Measurements from ENCODE around the gene OR11G2.
A peak's percentile ranks its signal among the peaks of the same experiment; 100 is the strongest.
"Not testable (repeated sequence)": the region's sequence is repeated elsewhere in the genome, so short reads cannot be mapped to it uniquely, and the experiment has no call there.

Gene OR11G2

GRCh38 chr14:20228681-20229080, 38.0 kb downstream of the OR11G2 start, which contains the start of gene OR11H7:
OR11H7 (plus strand) TSS chr14:20228981.
- TF ChIP-seq CTCF (IDR thresholded peaks at IDR 0.05; ENCODE audit: insufficient read depth, low read length, poor library complexity, severe bottlenecking) = no peak
- H3K4me3 ChIP-seq (replicated peaks; ENCODE audit: low read depth, low read length) = no peak within 1 kb of the TSS
- no peak for DNase-seq (ENCODE audit: extremely low read depth, insufficient read length)
- H3K27me3 ChIP-seq (replicated peaks; ENCODE audit: control insufficient read depth, insufficient read depth, low read length) = no peaks in the 10 kb centered on the region
- H3K36me3 ChIP-seq (ENCODE audit: control insufficient read depth, insufficient read depth, low read length) = no peaks in the 10 kb centered on the region

DNA sequence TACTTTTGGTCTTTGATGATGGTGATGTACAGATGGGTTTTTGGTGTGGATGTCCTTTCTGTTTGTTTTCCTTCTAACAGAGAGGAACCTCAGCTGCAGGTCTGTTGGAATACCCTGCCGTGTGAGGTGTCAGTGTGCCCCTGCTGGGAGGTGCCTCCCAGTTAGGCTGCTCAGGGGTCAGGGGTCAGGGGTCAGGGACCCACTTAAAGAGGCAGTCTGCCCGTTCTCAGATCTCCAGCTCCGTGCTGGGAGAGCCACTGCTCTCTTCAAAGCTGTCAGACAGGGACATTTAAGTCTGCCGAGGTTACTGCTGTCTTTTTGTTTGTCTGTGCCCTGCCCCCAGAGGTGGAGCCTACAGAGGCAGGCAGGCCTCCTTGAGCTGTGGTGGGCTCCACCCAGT, 44.7 kb downstream of the OR11G2 start:
- DNase-seq (ENCODE audit: extremely low read depth, insufficient read length); H3K4me3 ChIP-seq (replicated peaks; ENCODE audit: low read depth, low read length); H3K36me3 ChIP-seq (ENCODE audit: control insufficient read depth, insufficient read depth, low read length); H3K27me3 ChIP-seq (replicated peaks; ENCODE audit: control insufficient read depth, insufficient read depth, low read length): not testable (repeated sequence)

- peak; percentile 47 for TF ChIP-seq CTCF (IDR thresholded peaks at IDR 0.05; ENCODE audit: insufficient read depth, low read length, poor library complexity, severe bottlenecking)
- H3K36me3 ChIP-seq (ENCODE audit: control insufficient read depth, insufficient read depth, low read length) = no peaks in the 10 kb centered on the region
- no peak overlapping the region for H3K4me3 ChIP-seq (replicated peaks; ENCODE audit: low read depth, low read length)
- no peaks in the 10 kb centered on the region for H3K27me3 ChIP-seq (replicated peaks; ENCODE audit: control insufficient read depth, insufficient read depth, low read length)
- DNase-seq (ENCODE audit: extremely low read depth, insufficient read length) = no peak
Measured at GRCh38 chr14:20247646-20248246, 57.0 kb downstream of the OR11G2 start.
